MM.1S (cell line): Measurements from ENCODE around the gene PLIN1.

Experiments
- DNase-seq: peaks from one replicate; pipeline ENCODE4 v3.0.0-alpha.2; 2015
- H2AFZ ChIP-seq: fragments of 300-600 bp; sonication (generic); 2 replicates; pipeline ENCODE4 v1.6.0; 2016; ENCODE audit warnings: antibody characterized with exemption, low read length
- H3F3A ChIP-seq: fragments of 300-600 bp; sonication (generic); 2 replicates; pipeline ENCODE4 v1.6.1; 2016; ENCODE audit warnings: mild to moderate bottlenecking, antibody characterized with exemption, low read length, moderate library complexity, mixed read lengths; ENCODE audit not compliant: insufficient read depth
- H3K27ac ChIP-seq: fragments of 300-600 bp; sonication (generic); 2 replicates; pipeline ENCODE4 v1.5.1; 2016; ENCODE audit warnings: mild to moderate bottlenecking, low read length
- H3K27me3 ChIP-seq: fragments of 300-600 bp; sonication (generic); replicated peaks from 2 replicates; pipeline ENCODE4 v1.6.0; 2016; ENCODE audit warnings: low read length; ENCODE audit not compliant: insufficient read depth
- H3K36me3 ChIP-seq: fragments of 300-600 bp; sonication (generic); replicated peaks from 2 replicates; pipeline ENCODE4 v1.6.1; 2016; ENCODE audit warnings: mild to moderate bottlenecking, low read length, mixed read lengths; ENCODE audit not compliant: insufficient read depth
- H3K4me1 ChIP-seq: fragments of 300-600 bp; sonication (generic); 2 replicates; pipeline ENCODE4 v1.6.1; 2016; ENCODE audit warnings: low read length, mixed read lengths
- H3K4me2 ChIP-seq: fragments of 300-600 bp; sonication (generic); 2 replicates; pipeline ENCODE4 v1.6.0; 2016; ENCODE audit warnings: low read depth, low read length
- H3K4me3 ChIP-seq: fragments of 300-600 bp; sonication (generic); 2 replicates; pipeline ENCODE4 v1.5.1; 2016; ENCODE audit warnings: low read length, mixed read lengths
- H3K79me2 ChIP-seq: fragments of 300-600 bp; sonication (generic); 2 replicates; pipeline ENCODE4 v1.6.1; 2016; ENCODE audit warnings: mixed run types, low read length, mixed read lengths
- H3K9ac ChIP-seq: fragments of 300-600 bp; sonication (generic); 2 replicates; pipeline ENCODE4 v1.6.1; 2016; ENCODE audit warnings: low read length, mixed read lengths
- H3K9me2 ChIP-seq: fragments of 300-600 bp; sonication (generic); replicated peaks from 2 replicates; pipeline ENCODE4 v1.6.1; 2016; ENCODE audit warnings: mild to moderate bottlenecking, low read length, mixed read lengths; ENCODE audit not compliant: insufficient read depth
- H3K9me3 ChIP-seq: fragments of 300-600 bp; sonication (generic); replicated peaks from 2 replicates; pipeline ENCODE4 v1.6.1; 2016; ENCODE audit warnings: mild to moderate bottlenecking, low read length, mixed read lengths; ENCODE audit not compliant: insufficient read depth
- H4K20me1 ChIP-seq: fragments of 300-600 bp; sonication (generic); 2 replicates; pipeline ENCODE4 v1.6.1; 2016; ENCODE audit warnings: mild to moderate bottlenecking, low read length, moderate library complexity, mixed read lengths; ENCODE audit not compliant: insufficient read depth
- EZH2 ChIP-seq: fragments of 300-600 bp; sonication (generic); optimal IDR thresholded peaks from 2 replicates; pipeline ENCODE3; 2017; ENCODE audit warnings: low read depth, mild to moderate bottlenecking, antibody characterized with exemption, low read length, mixed read lengths
- EZH2phosphoT487 ChIP-seq: fragments of 300-600 bp; sonication (generic); IDR thresholded peaks from 2 replicates; pipeline ENCODE4 v1.6.1; 2018; ENCODE audit warnings: antibody characterized with exemption, low read length
- TF ChIP-seq, protein P1 (sequence below): fragments of 300-600 bp; sonication (generic); IDR thresholded peaks from 2 replicates; pipeline ENCODE4 v1.5.1; 2016; ENCODE audit warnings: antibody characterized with exemption, low read length, mixed read lengths

The PLIN1 gene

GRCh38 chr15:89707577-89707976 lies 28.4 kb upstream of the PLIN1 start:
- Histone ChIP-seq H3K4me2 (no peak overlapping the region), H3K36me3 (no peaks in the 10 kb centered on the region), H2AFZ (no peak overlapping the region), H3K4me1 (no peaks in the 10 kb centered on the region), H3K9me2 (no peaks in the 10 kb centered on the region), H3K27ac (no peak overlapping the region), H3K9ac (no peak overlapping the region), H3K9me3 (no peaks in the 10 kb centered on the region), H3K79me2 (no peaks in the 10 kb centered on the region), H3K27me3 (no peaks in the 10 kb centered on the region), H3K4me3 (no peak overlapping the region), H4K20me1 (no peaks in the 10 kb centered on the region), H3F3A (no peaks in the 10 kb centered on the region)
- DNase-seq, result no peak
- TF ChIP-seq EZH2phosphoT487, result no peak
- no peak for TF ChIP-seq EZH2
- TF ChIP-seq, protein P1, sequence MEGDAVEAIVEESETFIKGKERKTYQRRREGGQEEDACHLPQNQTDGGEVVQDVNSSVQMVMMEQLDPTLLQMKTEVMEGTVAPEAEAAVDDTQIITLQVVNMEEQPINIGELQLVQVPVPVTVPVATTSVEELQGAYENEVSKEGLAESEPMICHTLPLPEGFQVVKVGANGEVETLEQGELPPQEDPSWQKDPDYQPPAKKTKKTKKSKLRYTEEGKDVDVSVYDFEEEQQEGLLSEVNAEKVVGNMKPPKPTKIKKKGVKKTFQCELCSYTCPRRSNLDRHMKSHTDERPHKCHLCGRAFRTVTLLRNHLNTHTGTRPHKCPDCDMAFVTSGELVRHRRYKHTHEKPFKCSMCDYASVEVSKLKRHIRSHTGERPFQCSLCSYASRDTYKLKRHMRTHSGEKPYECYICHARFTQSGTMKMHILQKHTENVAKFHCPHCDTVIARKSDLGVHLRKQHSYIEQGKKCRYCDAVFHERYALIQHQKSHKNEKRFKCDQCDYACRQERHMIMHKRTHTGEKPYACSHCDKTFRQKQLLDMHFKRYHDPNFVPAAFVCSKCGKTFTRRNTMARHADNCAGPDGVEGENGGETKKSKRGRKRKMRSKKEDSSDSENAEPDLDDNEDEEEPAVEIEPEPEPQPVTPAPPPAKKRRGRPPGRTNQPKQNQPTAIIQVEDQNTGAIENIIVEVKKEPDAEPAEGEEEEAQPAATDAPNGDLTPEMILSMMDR, result no peak

- H4K20me1 ChIP-seq, result no peaks in the 10 kb centered on the region
- no peak overlapping the region for H3K4me2 ChIP-seq
- no peaks in the 10 kb centered on the region for H3K9me3 ChIP-seq
- no peaks in the 10 kb centered on the region for H3K9me2 ChIP-seq
- no peak overlapping the region for H3K27ac ChIP-seq
- no peak overlapping the region for H3K4me3 ChIP-seq
- H3K4me1 ChIP-seq, result no peaks in the 10 kb centered on the region
- no peak for TF ChIP-seq EZH2phosphoT487
- TF ChIP-seq, protein P1, result no peak
- no peak for TF ChIP-seq EZH2
- no peaks in the 10 kb centered on the region for H3K36me3 ChIP-seq
- H2AFZ ChIP-seq, result no peak overlapping the region
- H3K27me3 ChIP-seq, result no peaks in the 10 kb centered on the region
- no peaks in the 10 kb centered on the region for H3F3A ChIP-seq
- H3K79me2 ChIP-seq, result no peaks in the 10 kb centered on the region
- H3K9ac ChIP-seq, result no peak overlapping the region
- no peak for DNase-seq
These were observed 25.2 kb upstream of the PLIN1 start for GRCh38 chr15:89704411-89704810.

- Histone ChIP-seq H3K36me3 (no peaks in the 10 kb centered on the region), H3K9ac (no peak overlapping the region), H3K9me3 (no peaks in the 10 kb centered on the region), H3K79me2 (no peaks in the 10 kb centered on the region), H3F3A (no peaks in the 10 kb centered on the region), H3K4me3 (no peak overlapping the region), H3K27me3 (no peaks in the 10 kb centered on the region), H3K4me1 (peaks cover 4% of the 10 kb centered on the region), H3K27ac (no peak overlapping the region), H2AFZ (no peak overlapping the region), H3K4me2 (no peak overlapping the region), H3K9me2 (no peaks in the 10 kb centered on the region), H4K20me1 (no peaks in the 10 kb centered on the region)
- no peak for DNase-seq
- TF ChIP-seq EZH2phosphoT487 (no peak), EZH2 (no peak)
- TF ChIP-seq, protein P1, result no peak
These were observed 16.0 kb upstream of the PLIN1 start for GRCh38 chr15:89695198-89695597.
